GM12878 (cell line): ENCODE results near the gene BLOC1S4.

Experiments
- ATF7 ChIP-seq: fragments of 450-650 bp; IDR thresholded peaks from 2 replicates; pipeline ENCODE4 v1.6.1; 2016; ENCODE audit warnings: low read depth, mild to moderate bottlenecking
- CTCF ChIP-seq, 3 experiments: IDR thresholded peaks in 2 of 3; conservative IDR thresholded peaks in 1 of 3; 2 replicates each; pipeline ENCODE4 v1.5.1; 2011; ENCODE audit warnings: low read depth in 3 of 3, low read length in 3 of 3, mild to moderate bottlenecking in 3 of 3, control low read depth in 2 of 3, moderate library complexity in 2 of 3, inconsistent platforms in 1 of 3, mixed read lengths in 1 of 3; ENCODE audit not compliant: control insufficient read depth in 2 of 3, insufficient read depth in 1 of 3; ENCODE audit errors: extremely low read depth in 1 of 3
- ETV6 ChIP-seq, 2 experiments: fragments of 450-650 bp in 1 of 2; IDR thresholded peaks in 1 of 2; conservative IDR thresholded peaks in 1 of 2; 2 replicates each; pipeline ENCODE4 v1.6.1; 2014; ENCODE audit warnings: antibody characterized with exemption in 1 of 2, borderline replicate concordance in 1 of 2, low read depth in 1 of 2, mild to moderate bottlenecking in 1 of 2, moderate library complexity in 1 of 2
- GATAD2B ChIP-seq: fragments of 450-650 bp; conservative IDR thresholded peaks from 2 replicates; pipeline ENCODE4 v1.6.1; 2017; ENCODE audit warnings: low read depth, mild to moderate bottlenecking, moderate library complexity
- KDM1A ChIP-seq: fragments of 200-600 bp; sonication (generic); IDR thresholded peaks from 2 replicates; pipeline ENCODE4 v1.6.1; 2016; ENCODE audit warnings: borderline replicate concordance
- MEF2A ChIP-seq: IDR thresholded peaks from 2 replicates; pipeline ENCODE4 v1.6.1; 2011; ENCODE audit warnings: low read depth, mild to moderate bottlenecking, low read length, moderate library complexity; ENCODE audit not compliant: insufficient read depth
- POLR2A ChIP-seq: IDR thresholded peaks from 2 replicates; pipeline ENCODE4 v1.6.1; 2011; ENCODE audit warnings: low read depth, mild to moderate bottlenecking, low read length
- SMC3 ChIP-seq: IDR thresholded peaks from 2 replicates; pipeline ENCODE4 v1.6.1; 2011; ENCODE audit warnings: low read length, improper control_type of control experiment, borderline replicate concordance
- ZBED1 ChIP-seq: IDR thresholded peaks from 2 replicates; pipeline ENCODE4 v1.6.1; 2016; ENCODE audit warnings: borderline replicate concordance

- TF ChIP-seq POLR2A: no peak
- TF ChIP-seq KDM1A: no peak
- no peak for TF ChIP-seq SMC3
- no peak for TF ChIP-seq ATF7
- no peak for TF ChIP-seq ZBED1
- TF ChIP-seq GATAD2B: no peak
- no peak for TF ChIP-seq CTCF (IDR thresholded peaks at IDR 0.05 in 2 of 3, conservative IDR thresholded peaks at IDR 0.05 in 1 of 3; ENCODE audit: control insufficient read depth in 2 of 3, extremely low read depth in 1 of 3, insufficient read depth in 1 of 3, low read depth in 3 of 3, low read length in 3 of 3)
- no peak for TF ChIP-seq MEF2A
- TF ChIP-seq ETV6 (conservative IDR thresholded peaks at IDR 0.05 in 1 of 2, IDR thresholded peaks at IDR 0.05 in 1 of 2; ENCODE audit: borderline replicate concordance in 1 of 2, low read depth in 1 of 2): no peak
Observed at GRCh38 chr4:6740347-6740746, 24.4 kb downstream of the BLOC1S4 start.
